Endometrial microvascular endothelial cells (primary cell): ENCODE measurements around the gene AFF1. TPM values are rescaled to one million over a fixed set of nuclear protein-coding genes. Genes with fewer than 3 reads are reported as not detected.
"Not testable (repeated sequence)": the region's sequence is repeated elsewhere in the genome, so short reads cannot be mapped to it uniquely, and the experiment has no call there.

Experiments used
- in situ Hi-C: cut with HindIII; loops from 2 replicates; pipeline ENCODE4 v1.10.0; 2017; ENCODE audit warnings: low sequenced_read_pairs, low pct_unique_long_range_greater_than_20kb; ENCODE audit errors: inconsistent ontology term
- total RNA-seq: library from RNA; depleted of rRNA; stranded (reverse); fragments of >200 nt; gene quantifications from one replicate; pipeline ENCODE4 v1.2.3, GENCODE V29; 2015; ENCODE audit errors: inconsistent ontology term

The AFF1 gene
- total RNA-seq, 1 donor from 2014 or later, result 40.8 TPM

DNA sequence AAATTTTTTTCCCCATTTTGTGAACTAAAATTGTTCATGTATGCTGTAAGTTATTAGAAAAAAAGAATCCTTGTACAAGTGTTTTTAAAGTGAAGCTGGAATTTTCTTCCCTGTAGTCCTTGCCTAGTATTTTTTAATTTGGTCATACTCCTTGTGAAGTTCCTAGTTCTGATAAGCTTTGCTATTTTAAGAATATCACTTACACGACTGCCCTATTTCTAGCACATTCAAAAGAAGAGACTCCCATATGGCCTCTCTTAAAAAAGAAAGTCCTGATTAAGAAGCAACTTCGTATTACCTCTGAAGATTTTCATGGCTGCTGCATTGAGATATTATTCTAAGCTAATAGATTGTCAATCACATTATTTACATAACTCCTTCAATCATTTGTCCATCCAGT lies 198.4 kb downstream of the AFF1 start:
- in situ Hi-C loops, result no loop called here

DNA sequence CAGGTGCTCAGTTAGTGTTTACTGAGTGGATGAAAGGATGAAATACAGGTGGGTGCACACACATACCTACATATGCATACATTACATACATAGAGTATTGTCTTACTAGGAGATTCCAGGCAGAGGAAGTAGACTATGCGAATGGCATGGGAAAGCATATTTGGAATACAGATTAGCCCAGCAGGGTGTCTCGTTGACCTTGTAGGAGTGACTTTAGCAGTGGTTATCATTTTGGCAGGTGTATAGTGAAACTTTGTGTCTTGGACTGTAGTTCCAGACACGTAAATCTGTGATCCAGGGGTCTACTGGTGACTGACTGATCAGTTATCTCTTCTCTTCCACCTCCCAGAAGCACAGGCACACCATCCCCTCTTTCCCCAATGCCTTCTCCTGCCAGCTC lies 199.3 kb downstream of the AFF1 start:
- in situ Hi-C loops, result no loop called here

DNA sequence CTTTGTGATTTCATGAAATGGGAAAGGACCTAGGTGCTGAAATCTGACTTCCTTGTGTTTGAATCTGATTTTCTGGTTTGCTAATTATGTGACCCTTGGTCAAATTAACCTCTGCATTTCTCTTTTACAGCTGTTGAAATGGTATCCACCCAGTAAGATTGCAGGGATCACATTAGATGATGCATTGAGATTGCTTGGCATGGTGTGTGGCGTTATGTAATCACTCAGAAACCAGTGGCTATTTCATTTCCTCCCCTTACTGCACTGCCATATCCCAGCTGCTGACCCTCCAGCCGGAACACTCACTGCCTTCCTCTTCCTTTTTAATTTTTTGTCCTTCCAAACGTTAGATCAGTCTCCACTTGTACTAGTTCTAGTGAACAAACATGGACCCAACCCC lies 206.6 kb downstream of the AFF1 start:
- in situ Hi-C loops, result no loop called here

DNA sequence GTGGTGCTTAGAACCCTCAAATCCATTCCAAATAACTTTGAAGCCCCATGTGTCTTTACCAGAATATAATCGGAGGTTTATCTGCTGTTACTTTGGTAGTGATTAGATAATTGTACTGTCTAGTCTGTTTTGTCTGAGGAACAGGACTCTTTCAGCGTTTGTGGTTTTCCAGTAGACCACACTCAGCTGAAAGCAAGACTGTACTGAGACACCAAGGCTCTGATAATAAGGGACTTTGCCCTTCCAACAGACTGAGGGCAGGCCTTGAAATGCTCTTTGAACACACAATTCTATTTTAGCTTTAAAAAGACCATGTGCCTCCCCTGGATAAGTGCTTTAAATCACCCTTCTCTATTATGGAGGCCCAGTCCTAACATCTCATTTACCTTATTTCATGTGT lies 209.5 kb downstream of the AFF1 start:
- in situ Hi-C loops, result no loop called here

DNA sequence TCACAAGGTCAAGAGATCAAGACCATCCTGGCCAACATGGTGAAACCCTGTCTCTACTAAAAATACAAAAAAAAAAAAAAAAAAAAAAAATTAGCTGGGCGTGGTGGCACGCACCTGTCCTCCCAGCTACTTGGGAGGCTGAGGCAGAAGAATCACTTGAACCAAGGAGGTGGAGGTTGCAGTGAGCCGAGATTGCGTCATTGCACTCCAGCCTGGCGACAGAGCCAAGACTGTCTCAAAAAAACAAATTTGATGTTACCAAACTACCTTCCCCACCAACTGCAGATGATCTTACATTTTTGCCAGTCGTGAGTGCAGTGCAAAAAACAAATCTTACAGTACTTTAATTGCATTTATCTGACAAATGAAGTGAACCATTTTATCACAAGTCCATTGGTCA lies 211.1 kb downstream of the AFF1 start:
- in situ Hi-C loops, result not testable (repeated sequence)

DNA sequence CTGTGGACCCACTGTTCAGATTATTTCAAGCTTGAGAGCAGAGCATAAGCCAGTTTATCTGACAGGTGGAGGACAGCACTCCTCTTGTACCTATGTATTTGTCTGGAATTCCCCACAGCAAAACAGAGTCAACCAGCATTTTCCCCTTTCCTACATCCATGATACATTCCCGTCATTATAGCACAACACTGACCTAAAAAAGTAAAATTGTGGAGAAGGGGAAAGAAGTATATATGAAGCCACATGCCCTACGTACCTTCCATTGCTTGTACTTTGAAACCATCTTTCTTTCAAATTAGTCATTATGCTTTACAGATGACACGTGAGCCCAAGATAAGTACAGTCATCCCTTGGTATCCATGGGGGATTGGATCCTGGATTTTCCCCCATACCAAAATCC lies 212.3 kb downstream of the AFF1 start:
- in situ Hi-C loops, result no loop called here

DNA sequence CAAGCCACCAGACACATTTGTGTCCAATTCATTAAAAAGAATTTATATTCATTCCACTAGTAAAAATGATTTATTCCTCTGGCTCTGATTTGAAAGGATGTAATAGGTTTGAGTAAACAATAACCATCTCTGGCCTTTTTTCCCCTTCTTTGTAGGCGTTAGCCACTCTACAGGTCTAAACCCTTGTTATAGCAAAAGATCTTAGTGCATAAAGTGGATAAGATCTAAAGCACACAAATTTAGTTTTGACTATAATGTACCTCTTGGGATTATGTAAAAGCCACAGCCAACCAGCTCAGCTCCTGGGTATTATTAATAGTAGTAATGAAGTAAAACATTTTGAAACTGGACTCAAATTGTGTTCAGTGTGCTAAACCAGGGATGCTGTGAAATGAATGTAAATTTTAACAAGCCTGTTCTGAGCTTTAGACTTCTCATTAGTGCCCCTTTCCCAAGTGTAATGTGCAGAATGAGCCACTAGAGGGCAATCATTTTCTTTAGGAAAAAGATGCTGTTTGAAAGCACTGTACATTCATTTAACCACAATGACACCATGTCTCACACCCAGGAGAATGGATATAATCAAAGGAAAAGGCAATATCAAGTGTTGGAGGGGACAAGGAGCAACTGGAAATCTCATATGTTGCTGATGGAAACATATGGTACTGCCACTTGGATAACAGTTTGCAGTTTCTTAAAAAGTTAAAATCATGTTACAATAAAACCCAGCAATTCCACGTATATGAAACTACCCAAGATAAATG lies 215.9 kb downstream of the AFF1 start:
- in situ Hi-C loops, result no loop called here

DNA sequence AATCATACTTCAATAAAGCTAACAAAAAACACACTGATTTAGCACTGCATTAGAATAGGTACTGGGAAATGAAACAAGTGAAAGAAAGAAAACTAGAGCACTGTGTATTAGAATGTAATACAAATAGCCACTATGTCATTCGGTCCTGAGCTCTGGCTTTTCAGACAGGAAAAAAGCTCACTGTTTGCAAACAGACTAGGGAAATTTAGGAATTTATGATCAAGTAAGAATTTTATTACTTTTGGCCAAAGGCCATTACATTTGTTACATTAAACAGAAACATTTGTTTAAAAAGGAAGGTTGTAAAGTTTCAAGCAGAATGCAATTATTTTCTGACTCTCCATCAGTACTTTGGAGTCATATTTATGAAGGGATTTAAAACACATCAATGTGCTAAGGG lies 216.9 kb downstream of the AFF1 start:
- in situ Hi-C loops, result no loop called here

DNA sequence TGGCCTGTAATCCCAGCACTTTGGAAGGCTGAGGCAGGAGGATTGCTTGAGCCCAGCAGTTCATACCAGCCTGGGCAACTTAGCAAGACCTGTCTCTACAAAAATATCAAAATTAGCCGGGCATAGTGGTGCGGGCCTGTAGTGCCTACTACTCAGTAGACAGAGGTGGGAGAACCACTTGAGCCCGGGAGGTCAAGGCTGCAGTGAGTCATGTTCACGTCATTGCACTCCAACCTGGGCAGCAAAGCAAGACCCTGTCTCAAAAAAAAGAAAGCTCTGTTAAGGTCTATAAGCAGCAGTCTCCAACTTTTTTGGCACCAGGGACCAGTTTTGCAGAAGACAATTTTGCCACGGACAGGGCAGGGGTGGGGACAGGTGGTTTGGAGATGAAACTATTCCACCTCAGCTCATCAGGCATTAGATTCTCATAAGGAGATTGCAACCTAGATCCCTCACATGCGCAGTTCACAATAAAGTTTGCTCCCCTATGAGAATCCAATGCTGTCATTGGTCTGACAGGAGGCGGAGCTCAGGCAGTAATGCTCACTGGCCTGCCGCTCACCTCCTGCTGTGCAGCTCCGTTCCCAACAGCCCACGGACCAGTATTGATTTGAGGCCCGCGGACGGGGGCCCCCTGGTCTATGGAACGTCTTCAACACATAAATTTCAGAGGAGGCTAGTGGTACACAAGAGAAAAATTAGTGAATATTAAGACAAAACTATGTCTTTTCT lies 217.7 kb downstream of the AFF1 start:
- in situ Hi-C loops, result no loop called here

DNA sequence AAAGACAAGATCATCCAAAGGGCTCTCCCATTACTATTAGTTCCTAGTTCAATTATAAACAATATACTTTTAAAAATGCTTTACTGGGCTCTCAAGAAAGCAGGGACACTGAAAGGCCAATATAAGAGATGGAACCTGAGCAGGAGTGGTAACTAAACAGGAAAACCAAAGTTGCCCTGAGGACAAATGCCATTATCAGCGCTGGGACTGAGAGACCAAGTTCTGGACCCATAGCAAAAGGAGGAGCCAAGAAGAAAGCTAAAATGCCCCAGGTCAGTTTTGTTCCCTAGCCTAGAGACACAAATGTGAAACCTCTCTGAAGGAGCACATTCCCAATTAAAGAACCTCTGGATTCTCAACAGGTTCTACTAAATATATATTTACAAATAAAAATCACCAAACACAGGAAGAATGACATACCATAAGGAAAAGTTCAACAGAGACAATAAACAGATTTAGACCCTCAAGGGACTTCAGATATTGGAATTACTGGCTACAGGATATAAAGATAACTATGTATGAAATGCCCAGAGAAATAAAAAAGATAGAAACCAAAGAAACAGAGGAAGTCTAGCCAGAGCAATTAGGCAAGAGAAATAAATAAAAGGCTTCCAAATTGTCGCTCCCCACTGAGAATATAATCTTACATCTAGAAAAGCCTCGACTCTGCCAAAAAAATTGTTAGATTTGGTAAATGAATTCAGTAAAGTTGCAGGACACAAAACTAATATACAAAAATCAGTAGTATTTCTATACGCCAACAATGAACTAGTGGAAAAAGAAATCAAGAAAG lies 218.5 kb downstream of the AFF1 start:
- in situ Hi-C loops, result no loop called here

DNA sequence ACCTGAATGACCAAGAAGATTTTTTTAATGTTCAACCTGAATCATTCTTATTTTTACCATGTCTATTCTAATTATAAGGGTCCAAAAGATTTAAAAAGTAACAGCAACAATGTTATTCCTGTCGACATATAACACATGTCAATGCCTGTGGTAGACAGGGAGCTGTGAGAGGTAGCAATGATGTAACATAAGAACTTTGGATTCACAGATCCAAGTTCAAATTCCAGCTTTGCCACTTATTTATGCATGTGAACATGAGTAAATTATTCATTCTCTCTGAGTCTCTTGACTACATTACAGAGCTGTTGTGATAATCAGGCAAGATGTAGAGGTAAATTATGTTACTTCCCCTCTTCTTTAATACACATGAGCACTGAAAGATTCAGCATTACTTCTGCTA lies 231.1 kb downstream of the AFF1 start:
- in situ Hi-C loops, result no loop called here

DNA sequence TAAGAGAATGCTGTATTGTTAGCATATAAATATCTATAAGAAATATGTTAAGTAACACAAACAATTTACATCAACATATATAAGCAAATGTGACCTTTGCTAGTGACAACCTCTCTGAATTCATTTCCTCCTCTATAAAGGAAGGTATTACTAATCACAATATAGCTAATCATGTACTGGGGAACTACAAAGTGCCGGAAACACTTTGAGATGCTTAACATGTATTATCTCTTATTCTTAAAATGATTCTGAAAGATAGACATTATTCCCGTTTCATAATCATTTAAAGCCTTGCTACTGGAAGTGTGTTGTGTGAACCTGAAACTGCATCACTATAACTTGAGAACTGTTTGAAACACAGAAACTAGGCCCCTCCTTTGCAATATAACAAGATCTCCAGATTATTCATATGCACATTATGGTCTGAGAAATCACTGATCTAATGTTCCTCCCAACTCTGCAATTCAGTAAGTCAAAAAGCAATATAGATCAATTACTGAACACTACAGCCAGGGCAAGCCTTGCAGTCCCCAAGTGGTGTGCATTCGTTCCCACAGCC lies 231.6 kb downstream of the AFF1 start:
- in situ Hi-C loops, result no loop called here

DNA sequence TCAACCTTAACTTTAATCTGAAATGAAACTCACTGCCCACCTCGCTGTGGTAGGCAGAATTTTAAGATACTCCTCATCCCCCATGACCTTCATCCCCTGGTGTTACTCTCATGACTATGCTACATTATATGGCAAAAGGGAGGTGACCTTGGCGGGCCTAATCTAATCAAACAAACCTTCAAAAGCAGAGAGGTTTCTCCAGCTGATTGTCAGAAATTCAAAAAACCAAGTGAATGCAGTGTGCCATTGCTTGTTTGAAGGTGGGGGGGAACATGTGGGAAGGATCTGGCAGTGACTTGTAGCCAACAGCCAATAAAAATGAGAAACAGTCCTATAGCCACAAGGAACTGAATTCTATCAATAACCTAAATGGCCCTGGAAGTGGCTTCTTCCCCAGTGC lies 237.1 kb downstream of the AFF1 start:
- in situ Hi-C loops, result no loop called here

DNA sequence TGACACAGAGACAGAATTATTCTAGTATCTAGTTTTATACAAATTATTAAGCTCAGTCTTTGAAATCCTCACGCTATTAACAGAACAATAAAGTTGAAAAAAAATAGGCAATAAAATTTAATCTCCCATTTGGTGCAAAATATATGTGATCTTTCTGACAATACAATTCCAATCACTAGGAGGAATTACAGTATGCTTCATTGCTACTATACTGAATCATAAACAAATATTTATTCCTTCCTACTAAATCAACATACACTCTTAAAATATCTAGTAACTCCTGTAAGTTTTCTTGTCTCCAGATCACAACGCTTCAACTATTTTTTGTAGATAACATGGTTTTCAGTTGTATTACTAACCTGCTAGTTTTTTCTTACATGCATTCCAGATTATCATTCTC lies 239.9 kb downstream of the AFF1 start:
- in situ Hi-C loops, result no loop called here

DNA sequence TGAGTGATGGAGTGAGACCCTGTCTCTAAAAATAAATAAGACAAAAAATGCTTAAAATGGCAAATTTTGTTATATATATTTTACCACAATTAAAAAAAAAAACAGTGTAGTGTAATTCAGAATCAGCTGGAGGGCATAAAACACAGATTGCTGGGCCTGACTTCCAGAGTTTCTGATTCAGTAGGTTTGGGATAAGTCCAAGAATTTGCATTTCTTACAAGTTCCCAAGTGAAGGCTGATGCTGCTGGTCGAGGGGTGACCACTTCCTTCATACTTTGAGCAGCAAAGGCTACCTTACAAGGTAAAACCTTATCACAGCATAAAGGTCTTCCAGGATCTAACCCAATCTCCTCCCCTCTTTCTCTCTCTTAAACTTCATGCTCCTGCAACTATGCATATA lies 244.9 kb downstream of the AFF1 start:
- in situ Hi-C loops, result no loop called here

DNA sequence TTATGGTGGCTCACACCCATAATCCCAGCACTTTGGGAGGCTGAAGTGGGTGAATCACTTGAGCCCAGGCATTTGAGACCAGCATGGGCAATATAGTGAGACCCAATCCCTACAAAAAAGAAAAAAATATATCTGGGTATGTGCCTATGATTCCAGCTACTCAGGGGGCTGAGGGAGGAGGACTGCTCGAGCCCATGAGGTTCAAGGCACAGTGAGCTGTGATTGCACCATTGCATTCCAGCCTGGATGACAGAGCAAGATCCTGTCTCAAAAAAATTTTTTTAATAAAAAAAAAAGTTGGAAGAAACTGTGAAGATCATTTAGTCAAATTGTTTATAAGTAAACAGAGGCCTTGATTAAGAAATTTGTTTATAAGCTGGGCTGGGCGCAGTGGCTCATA lies 246.0 kb downstream of the AFF1 start:
- in situ Hi-C loops, result no loop called here

DNA sequence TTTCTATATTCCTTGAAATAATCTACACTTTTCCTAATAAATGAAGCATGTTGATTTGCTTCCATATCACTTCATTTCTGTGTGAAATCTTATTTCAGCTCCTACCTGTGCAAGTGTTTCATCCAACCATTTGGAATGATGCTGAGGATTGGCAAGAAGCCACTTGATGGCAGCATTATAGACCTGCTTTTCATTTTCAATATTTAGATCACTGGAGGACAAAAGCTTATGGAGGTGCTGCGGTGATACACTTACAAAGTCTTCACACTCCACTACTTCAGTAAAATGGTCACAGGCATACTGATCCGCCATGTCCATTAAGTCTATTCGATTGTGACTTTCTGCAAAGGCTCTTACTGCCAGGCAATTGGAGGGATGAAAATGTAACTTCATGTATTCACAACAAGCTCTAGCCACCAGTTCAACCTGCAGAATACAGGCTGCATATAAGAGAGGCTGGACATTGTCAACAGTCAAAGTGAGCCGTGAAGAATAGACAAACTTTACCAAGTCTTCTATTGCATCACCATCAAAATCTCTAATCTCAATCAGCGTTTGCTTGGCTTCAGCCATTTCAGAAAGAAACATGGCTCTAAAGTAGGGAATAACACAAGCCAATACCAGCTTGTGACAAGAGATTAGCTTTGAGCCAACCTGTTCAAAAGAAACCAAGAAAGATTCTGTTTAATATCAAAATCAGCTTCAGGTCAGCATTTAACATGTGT lies 250.5 kb downstream of the AFF1 start:
- in situ Hi-C loops, result no loop called here

DNA sequence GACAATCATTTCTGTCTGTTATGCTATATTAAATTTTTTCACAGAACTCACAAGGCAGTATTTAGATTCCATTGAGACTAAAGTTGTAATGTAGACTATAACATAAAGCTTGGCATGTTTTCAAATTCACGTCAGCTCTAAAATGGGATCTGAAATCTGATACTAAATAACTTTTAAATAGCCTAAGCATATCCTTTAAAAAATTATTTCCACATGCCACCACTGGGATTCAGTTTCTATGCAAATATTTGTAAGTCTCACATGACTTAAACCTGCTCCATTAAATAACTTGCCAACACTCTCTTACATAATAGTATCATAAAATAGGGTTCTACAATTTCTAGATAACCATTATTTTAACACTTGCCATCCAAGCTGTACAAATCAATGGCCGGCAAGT lies 253.2 kb downstream of the AFF1 start:
- in situ Hi-C loops, result no loop called here

DNA sequence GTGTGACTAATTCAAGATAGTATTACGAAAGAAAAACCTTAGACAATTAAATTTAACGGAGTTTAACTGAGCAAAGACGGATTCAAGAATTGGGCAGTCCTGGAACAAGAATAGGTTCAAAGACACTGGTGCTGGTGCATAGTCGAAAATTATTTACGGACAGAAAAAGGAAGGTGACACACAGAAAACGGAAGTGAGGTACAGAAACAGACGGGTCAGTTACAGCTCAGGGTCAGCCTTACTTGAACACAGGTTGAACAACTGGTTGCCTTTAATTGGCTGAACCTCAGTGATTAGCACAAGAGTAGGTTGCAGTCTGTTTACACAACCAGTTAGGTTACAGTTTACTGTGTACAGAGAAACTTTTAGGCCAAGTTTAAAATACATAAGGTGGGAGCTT lies 254.1 kb downstream of the AFF1 start:
- in situ Hi-C loops, result no loop called here
